Middle frontal gyrus (tissue), 1 donor: ENCODE measurements around the gene SLC4A2.
A peak's percentile ranks its signal among the peaks of the same experiment; 100 is the strongest.

Source experiments
- DNase-seq: peaks from one replicate; pipeline ENCODE4 v3.0.0-alpha.2; 2015; ENCODE audit warnings: low spot score; ENCODE audit errors: extremely low spot score

SLC4A2 gene

DNA sequence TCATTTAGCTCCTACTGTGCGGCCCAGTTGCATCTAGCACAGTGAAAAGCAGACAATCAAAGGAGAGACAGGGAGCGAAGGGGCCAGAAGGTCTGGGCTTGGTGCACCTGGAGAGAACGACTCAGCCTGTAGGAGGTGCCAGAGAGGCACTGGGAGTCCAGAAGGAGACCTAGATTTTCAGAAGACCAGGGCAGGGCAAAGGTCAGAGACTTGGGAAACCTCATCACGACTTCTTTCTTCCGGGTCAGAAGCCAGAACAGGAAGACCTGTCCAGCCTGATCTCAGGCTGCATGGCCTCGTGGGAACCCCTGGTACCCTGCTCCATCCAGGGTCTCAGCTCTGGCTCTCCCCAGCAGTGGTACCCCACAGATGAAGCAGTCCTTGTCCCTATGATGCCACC is 32.0 kb downstream of the SLC4A2 start:
- DNase-seq = no peak

- no peak for DNase-seq
These were observed 32.6 kb downstream of the SLC4A2 start for GRCh38 chr7:151091988-151092387.

DNA sequence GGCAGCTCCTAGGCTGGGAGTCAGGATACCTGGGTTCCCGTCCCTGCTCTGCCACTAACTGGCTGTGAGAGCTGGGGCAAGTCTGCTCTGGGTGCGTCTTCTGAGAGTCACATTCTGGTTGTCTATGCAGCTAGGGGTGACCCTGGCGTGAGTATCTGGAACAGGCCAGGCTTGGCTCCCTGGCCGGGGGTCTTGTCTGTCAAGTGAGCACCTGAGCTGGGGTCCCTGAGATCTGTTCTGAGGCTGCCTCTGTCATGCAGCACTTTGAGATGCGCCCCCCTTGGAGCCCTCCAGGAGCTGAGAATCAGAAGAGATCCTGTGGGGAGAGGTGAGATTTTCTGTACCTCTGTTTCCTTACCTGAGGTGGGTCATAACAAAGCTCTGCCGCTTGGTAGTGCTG is 34.4 kb downstream of the SLC4A2 start:
- no peak for DNase-seq

GRCh38 chr7:151094675-151095074 is 35.3 kb downstream of the SLC4A2 start:
- no peak for DNase-seq

GRCh38 chr7:151095123-151095797 is 35.9 kb downstream of the SLC4A2 start:
- no peak for DNase-seq

DNA sequence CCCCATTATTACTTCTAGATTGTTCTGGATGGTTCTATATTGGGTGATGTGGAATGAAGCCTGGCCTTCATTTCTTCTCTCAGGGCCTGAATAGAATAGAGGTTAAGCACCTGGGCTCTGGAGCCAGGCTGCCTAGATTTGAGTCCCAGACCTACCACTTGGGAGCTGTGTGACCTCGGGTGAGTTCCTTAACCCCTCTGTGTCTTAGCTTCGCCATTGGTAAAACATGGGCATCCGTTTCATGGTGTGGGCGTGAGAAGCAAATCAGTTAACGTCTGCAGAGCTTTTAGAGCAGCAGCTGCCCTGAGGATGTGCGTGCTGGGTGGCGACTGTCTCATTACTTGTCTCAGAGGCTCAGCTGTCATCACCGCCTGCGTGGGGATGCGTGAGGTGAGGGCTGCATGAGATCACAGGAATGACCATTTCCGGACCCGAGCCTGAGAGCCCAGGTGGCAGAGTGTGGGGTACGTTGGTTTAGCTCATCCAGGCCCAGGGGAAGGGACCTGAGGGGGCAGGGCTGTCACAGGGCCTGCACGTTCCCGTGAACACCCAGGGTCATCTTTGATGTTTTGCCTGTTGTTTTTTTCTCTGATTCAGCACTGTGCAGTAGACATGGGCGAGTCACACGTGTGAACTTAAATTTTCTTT is 36.6 kb downstream of the SLC4A2 start:
- DNase-seq = no peak

DNA sequence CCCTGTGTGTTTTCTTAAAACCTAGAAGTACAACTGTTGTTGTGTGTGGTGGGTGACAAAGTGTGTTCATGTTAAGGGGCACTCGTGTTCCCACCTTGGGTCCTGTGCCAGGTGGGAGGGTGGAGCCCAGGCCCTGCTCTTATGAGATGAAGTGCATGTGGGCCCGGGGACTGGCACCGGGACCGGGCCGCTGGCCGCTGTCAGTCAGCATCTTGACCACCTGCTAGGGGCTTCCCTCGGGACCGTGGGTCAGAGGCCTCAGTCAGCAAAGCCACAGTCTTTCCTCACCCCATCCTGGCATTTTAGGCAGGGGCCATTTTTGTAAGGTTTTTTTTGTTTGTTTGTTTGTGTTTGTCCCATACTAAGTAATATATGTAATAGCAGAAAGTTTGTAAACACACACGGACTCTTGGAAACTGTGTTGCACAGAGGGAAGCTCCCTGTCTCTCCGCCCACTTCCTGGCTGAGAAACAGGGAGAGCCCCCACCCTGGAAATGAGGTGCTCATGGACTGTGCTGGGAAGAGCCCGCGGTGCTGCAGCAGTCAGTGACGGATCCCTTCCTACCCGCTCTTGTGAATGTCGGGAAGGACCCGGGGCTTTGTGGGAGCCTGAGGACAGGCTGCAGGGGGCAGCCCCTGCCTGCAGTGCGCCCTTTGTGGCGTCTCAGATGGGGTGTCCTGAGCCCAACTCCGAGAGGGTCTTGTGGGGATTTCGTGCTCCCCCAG is 40.3 kb downstream of the SLC4A2 start:
- no peak for DNase-seq

DNA sequence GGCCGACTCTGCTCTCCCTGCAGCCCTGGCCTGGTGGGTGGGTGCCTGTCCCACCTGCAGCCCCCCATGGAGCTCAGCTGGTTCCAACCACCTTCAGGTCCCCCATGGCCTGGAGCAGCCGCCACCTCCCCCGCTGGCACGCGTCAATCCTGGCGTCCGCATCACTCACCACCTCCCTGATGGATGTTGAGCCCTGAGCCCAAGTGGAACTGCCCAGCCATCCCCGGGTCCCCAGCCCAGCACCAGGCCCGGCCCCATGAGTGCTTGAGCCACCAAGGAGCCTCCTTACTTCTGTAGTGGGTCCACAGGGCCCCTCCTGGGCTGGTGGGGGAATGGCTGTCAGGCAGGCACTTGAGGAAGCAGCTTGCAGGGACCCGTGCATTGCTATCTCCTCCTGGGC is 41.5 kb downstream of the SLC4A2 start:
- DNase-seq = no peak

DNA sequence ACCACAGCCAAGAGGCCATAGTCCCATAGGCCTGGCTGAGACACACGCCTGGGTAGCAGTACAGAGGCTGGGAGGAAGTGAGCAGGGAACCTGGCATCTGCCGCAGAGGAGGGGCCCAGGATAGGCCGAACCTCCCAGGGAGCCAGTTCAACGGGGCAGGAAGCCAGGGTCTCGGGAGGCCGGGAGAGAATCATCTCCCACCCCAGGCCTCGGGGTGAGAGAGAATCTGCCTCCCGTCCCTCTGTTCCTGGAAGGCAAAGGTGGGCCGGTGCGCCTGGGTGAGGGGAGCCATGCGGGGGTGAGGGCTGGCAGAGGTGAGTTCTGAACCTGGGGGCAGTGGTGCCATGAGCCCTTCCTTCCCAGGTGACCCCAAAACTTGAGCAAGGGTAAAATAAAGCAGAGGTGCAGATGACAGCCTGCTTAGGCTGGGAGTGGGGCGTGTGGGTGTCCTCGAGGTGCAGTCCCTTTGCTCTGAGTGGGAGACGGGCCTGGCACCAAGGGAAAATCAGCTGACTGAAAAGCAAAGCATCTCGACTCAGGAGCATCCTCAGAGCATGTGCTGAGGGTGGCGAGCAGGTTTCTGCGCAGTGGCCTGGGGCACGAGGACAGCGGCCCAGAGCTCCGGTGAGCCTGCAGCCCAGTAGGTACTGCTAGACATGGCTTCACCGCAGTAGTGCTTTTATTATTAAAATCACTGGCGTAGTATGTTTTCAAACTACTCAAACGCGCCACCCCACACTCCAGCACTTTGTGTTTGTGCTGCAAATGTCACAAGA is 42.4 kb downstream of the SLC4A2 start:
- DNase-seq = no peak

- no peak for DNase-seq
These were observed 43.6 kb downstream of the SLC4A2 start for GRCh38 chr7:151102991-151103390.

DNA sequence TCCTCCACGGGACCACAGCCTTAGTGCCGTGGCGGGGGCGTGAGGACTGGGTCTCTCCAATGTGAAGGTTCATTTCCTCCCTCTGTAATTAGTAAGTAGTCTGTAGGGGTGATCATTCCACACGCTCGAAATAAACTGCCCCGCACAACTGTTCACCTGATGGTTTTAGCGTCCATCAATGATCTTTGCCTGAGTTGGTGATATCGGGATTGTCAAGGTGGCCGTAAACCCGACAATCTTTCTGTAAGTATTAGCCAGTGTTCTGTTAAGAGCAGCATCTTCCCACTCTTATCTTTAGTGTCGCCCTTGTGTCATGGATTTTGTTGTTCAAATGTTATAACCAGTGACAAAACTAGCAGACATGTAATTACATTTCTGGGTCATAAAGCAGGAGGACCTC is 44.6 kb downstream of the SLC4A2 start:
- DNase-seq = no peak

GRCh38 chr7:151104411-151105235 is 45.2 kb downstream of the SLC4A2 start:
- DNase-seq = no peak

- DNase-seq = no peak
These were observed 48.5 kb downstream of the SLC4A2 start for GRCh38 chr7:151107882-151108281.

DNA sequence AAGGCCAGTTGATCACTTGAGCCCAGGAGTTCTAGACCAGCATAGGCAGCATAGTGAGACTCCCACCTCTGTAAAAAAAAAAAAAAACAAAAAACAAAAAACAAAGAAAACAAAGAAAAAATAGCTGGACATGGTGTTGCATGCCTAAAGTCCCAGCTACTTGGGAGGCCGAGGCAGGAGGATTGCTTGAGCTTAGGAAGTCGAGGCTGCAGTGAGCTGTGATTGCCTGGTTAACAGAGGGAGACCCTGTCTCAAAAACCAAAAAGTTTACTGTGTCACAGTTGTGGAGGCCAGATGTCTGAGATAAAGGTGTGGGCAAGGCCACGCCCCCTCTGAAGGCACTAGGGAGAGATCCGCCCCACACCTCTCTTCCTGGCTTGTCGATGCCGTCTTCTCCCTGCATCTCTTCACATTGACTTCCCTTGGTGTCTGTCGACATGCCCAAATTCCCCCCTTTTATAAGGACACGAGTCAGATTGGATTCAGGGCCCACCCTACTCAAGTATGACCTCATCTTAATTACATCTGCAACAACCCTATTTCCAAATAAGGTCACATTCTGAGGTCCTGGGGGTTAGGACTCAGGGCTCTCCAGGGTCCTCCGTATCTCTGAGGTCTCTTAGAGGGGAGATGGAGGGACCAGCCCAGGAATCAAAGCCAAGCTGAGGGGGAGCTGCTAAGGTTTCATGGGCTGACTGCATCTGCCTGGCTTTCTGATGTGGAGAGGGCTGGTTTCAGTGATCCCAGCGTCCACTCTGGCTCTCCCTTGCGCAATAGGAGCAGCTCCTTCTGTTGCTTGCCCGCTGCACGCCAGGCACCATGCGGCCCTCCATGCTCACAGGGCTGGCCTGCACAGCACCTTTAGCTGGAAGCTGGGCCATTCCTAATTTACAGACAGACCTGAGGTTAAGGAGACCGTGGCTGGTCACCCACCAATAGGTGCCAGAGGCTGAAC is 50.0 kb downstream of the SLC4A2 start:
- DNase-seq = no peak

DNA sequence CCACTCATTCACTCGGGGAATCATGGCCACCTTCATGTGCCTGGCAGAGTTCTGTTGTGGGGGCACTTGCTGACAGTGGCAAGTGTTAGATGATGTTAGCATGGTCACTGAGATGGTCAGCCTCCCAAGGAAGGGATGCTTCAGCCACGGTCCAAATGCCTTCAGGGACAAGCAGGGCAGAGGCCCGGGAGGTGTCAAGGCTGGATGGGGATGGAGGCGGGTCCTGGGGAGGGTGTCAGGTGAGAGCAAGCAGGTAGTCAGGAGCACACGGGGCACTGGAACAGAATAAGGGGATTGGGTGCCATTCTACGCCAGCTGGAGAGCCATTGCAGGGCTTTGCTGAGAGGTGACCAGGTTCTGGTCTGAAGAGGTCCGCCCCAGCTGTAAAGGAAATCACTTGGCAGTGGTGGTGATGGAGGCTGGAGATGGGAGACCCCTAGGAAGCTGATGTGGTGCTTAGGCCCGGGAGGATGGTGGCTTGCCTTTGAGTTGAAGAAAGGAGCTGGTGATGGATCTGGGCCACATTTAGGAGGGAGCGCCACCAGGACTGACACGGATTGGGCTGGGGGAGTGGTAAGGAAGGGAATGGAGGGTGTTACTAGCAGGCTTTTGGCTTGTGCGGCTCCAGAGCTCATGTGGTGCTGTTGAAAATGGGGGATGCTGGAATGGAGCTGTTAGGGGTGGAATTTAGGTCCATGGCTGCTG is 51.0 kb downstream of the SLC4A2 start:
- no peak for DNase-seq

GRCh38 chr7:151110941-151111645 is 51.7 kb downstream of the SLC4A2 start:
- peak; percentile 45 for DNase-seq

- DNase-seq = no peak
These were observed 54.2 kb downstream of the SLC4A2 start for GRCh38 chr7:151113344-151114150.
